ENCODE data around the gene EHMT2. TPM values are rescaled to one million over a fixed set of nuclear protein-coding genes. Genes with fewer than 3 reads are reported as not detected.
A peak's percentile ranks its signal among the peaks of the same experiment; 100 is the strongest.

Gene EHMT2
- total RNA-seq, 1 experiment from 2014 or later: 137 TPM

DNA sequence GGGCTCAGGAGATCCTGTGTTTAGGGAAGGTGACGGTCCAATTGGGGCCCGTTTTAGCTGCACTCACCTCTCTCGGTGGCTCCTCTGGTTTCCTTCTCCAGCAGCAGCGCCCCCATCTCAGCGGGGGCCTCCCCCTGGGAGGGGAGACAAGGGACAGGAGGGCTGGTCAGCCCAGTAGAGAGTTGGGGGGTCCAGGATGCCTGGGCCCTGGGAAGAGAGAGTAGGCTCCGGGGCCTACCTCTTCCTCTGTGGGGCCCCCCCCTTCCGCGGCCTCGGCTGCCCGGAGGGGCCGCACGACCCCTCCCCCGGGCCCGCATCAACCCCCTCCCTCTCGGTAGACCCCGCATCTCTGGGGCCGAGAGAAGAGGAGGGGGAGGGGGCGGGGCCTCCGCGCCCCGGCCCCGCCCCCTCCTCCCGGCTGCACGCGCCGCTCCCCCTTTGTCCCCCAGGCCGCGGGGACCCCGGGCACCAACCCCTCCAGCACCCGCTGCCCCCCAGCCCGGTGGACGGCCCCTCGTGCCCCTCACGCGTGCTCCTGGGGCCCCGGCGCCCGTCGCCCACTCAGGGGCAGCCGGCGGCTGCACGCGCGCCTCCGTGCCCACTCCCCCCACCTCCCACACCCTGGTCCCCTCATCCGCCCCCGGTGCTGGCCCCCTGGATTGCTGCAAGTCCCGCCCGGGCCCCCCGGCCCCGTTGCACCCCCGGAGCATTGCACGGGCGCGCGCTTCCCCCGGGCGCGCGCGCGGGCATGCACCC lies 464 bp downstream of the EHMT2 start:
- ATAC-seq (peak; percentile 25), DNase-seq (ENCODE audit: low spot score) (no peak)
- ChIA-PET POLR2A (interaction anchor here (0.6 to 2.1 kb wide), 4 partner anchors 10 to 960 kb away, joined by 3 to 6 read pairs (median 4); partner anchors contain the start of genes HSPA1B and NEU1), CTCF (interaction anchor here (1.0 to 2.6 kb wide), 11 partner anchors 8 to 298 kb away, joined by 4 to 22 read pairs (median 5); no protein-coding TSS in a partner anchor)
- Mint-ChIP-seq H3K36me3 (peaks cover 34% of the 10 kb centered on the region), H3K4me3 (peak overlapping the region; percentile 77), H3K27me3 (ENCODE audit: low read depth) (no peaks in the 10 kb centered on the region), H3K9me3 (no peaks in the 10 kb centered on the region), H3K4me1 (peaks cover 15% of the 10 kb centered on the region), H3K27ac (peak overlapping the region; percentile 85; the same call in 1 of the 2 replicates)
- TF ChIP-seq TEAD1 (CRISPR knock-in tag; IDR thresholded peaks at IDR 0.05) (no peak), SMAD3 (CRISPR knock-in tag; IDR thresholded peaks at IDR 0.05; ENCODE audit: borderline replicate concordance) (no peak), RELA (CRISPR knock-in tag; IDR thresholded peaks at IDR 0.05; ENCODE audit: borderline replicate concordance) (no peak), TP53 (CRISPR knock-in tag; IDR thresholded peaks at IDR 0.05) (no peak), SMAD4 (CRISPR knock-in tag; IDR thresholded peaks at IDR 0.05) (no peak), GRHL2 (CRISPR knock-in tag; IDR thresholded peaks at IDR 0.05; ENCODE audit: insufficient replicate concordance, severe bottlenecking) (no peak), ATF2 (CRISPR knock-in tag; IDR thresholded peaks at IDR 0.05; ENCODE audit: borderline replicate concordance, low read depth) (no peak), CDX4 (CRISPR knock-in tag; IDR thresholded peaks at IDR 0.05; ENCODE audit: borderline replicate concordance) (no peak)

DNA sequence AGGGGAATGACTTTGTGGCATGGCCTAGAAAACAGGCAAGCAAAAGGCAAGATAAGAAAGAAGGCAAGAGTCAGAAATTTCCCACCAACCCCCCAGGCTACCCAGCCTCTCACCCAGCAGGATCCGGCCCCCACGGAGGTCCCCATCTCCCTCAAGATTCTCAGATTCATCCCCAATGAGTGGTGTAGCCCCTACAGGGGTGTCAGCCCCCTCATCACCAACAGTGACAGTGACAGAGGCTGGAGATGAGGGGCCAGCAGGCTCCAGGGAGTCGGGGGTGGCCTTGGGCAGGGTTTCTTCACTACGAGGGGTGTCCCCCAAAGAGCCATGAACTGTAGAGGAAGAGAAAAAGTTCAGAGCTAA lies 1.0 kb downstream of the EHMT2 start:
- DNase-seq (ENCODE audit: low spot score): no peak
- H3K36me3 Mint-ChIP-seq: peaks cover 40% of the 10 kb centered on the region
- ATAC-seq: no peak
- peaks cover 15% of the 10 kb centered on the region for H3K4me1 Mint-ChIP-seq
- POLR2A ChIA-PET: interaction anchor here (0.6 to 2.1 kb wide), 2 partner anchors 10 to 69 kb away, joined by 3 to 6 read pairs; partner anchors contain the start of gene HSPA1B
- H3K27ac Mint-ChIP-seq: peak overlapping the region; percentile 85
- no peaks in the 10 kb centered on the region for H3K27me3 Mint-ChIP-seq (ENCODE audit: low read depth)
- H3K4me3 Mint-ChIP-seq: peak overlapping the region; percentile 77
- TF ChIP-seq TEAD1 (CRISPR knock-in tag; IDR thresholded peaks at IDR 0.05): no peak
- no peak for TF ChIP-seq GTF2I (CRISPR knock-in tag; conservative IDR thresholded peaks at IDR 0.05)
- TF ChIP-seq FOXJ3 (CRISPR knock-in tag; IDR thresholded peaks at IDR 0.05; ENCODE audit: borderline replicate concordance): no peak
- TF ChIP-seq ZNF138 (CRISPR knock-in tag; conservative IDR thresholded peaks at IDR 0.05): no peak
- TF ChIP-seq SOX15 (CRISPR knock-in tag; IDR thresholded peaks at IDR 0.05): no peak
- no peak for TF ChIP-seq PRDM15 (CRISPR knock-in tag; IDR thresholded peaks at IDR 0.05)
- no peak for TF ChIP-seq MXD4 (CRISPR knock-in tag; IDR thresholded peaks at IDR 0.05; ENCODE audit: borderline replicate concordance)
- no peak for TF ChIP-seq TCF7 (CRISPR knock-in tag; IDR thresholded peaks at IDR 0.05; ENCODE audit: low read depth)
- no peak for TF ChIP-seq ELF4 (CRISPR knock-in tag; IDR thresholded peaks at IDR 0.05; ENCODE audit: low read depth)
- no peak for TF ChIP-seq PREB (CRISPR knock-in tag; IDR thresholded peaks at IDR 0.05; ENCODE audit: borderline replicate concordance)
- no peak for TF ChIP-seq SMAD3 (CRISPR knock-in tag; IDR thresholded peaks at IDR 0.05; ENCODE audit: borderline replicate concordance)
- no peak for TF ChIP-seq RORB (CRISPR knock-in tag; IDR thresholded peaks at IDR 0.05)
- no peaks in the 10 kb centered on the region for H3K9me3 Mint-ChIP-seq
- CTCF ChIA-PET: interaction anchor here (2.6 kb wide), 1 partner anchor 56 kb away, joined by 21 read pairs; no protein-coding TSS in a partner anchor

Measured in WTC11 (cell line).